Stimulated activated CD8-positive, alpha-beta memory T cell treated with anti-CD3 and anti-CD28 coated beads, Interleukin-2, amount 100 ng/mL, for 48 hours (primary cell): ENCODE results near the gene PRKAG2.
A peak's percentile ranks its signal among the peaks of the same experiment; 100 is the strongest.
"Not testable (repeated sequence)": the region's sequence is repeated elsewhere in the genome, so short reads cannot be mapped to it uniquely, and the experiment has no call there.

Experiments
- DNase-seq, 2 donors: peaks; one replicate each; pipeline ENCODE4 v3.0.0-alpha.2; 2020; ENCODE audit warnings: low read depth in 2 of 2

PRKAG2 gene

DNA sequence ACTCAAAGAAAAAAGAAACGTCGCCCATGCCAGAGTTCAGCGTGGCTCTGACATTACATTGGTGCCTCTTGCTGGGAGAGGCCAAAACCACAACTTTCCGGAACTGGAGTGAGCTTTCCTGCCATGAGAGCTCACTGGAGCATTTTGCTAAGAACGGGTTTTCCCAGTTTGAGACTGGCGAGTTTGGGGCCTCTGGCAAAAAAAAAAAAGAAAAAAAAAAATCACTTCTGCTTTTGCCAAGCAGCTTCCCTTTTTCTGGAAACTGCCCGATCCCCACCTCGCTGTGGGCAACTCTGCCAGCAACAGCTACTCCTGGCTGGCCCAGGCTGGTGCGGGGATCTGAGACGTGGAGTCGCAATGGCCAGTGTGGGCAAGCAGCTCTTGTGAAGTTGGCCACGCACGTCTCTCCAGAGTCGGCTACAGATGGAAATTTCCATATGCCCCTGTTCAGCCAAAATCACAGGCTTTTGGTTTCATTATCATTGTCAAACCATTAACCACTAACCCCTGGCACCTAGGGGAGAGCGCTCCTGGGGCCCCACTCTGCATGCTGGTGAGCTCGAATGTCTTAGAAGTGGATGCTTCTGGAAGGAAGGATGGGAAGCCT, 25.7 kb downstream of the PRKAG2 start:
- no peak for DNase-seq

DNA sequence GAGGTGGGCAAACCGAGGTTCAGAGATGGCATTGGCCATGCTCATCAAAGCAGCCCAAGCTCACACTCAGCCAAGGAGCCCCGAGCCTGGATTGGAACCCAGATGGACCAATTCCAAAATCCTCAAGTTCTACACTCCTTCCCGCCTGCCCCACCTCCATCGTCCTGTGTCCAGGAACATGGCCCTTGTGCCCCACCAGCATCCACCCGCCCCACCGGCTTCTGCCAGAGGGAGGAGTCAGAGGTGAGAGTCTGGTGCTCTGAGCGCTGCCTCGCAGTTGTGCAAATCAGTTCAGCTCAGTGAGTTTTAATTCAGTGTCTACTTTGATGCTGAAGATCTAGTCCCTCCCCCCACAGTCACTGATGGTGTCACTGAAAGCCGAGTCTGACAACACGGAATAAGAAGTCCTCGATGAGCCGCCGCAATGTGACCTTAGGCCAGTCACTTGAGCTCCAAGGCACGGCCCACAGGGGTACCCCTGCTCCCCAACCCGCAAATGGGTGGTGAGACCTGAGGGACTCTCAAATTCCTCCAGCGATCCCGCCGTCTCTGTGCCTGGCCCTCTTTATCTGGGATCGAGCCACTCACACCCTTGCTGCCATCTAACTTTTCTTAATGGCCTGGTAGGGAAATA, 26.3 kb downstream of the PRKAG2 start:
- DNase-seq = no peak

DNA sequence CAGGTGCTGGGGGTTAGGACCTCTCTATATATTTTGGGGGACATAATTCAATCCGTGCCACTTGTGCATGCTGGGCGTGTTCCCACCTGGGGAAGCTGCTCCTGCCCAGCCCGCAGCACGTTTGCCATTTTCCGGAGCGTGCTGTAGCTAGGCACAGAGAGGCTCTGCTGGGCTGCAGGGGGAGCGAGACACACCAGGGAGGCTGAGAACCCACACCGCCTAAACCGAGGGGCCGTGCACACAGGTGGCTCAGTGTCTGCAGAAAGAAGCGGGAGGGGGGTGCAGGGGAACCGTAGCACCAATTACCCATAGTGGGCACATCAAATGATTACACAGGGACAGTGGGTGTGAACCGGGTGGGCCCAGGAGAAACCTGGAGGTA, 27.0 kb downstream of the PRKAG2 start:
- no peak for DNase-seq

DNA sequence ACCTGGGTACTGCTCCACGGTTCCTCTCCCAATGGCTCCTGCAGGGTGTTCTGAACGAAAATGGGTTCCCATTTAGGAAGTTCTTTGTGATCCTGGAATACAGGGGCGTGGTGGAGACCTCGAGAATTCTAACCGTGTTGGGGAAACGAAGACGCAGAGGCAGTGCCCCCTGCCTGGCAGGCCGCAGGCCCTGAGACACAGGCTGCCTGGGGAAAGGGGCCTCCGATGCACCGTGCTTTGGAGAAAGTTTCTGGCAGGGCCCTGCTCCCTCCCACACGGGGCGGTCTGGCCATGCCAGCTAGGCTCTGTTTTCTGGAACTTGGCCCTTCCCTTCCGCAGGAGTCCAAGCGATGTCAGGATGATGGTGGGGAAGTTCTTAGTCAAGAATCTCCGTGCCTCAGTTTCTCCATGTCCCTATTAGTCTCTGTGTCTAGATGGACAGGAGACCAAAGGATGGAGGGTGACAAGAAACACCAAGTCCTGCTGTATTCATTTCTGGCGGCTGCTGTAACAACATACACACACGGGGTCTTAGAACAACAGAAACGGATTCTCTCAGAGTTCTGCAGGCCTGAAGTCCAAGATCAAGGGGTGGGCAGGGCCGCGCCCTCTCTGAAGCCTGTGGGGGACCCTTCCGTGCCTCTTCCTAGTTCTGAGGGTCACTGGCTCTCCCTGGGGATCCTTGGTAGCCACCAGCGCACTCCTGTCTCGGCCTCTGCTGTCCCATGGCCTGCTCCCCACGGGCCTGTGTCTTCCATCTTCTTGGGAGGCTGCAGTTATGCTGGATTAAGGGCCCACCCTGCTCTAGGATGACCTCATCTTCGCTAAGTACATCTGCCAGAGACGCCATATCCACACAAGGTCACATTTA, 27.7 kb downstream of the PRKAG2 start:
- no peak for DNase-seq

DNA sequence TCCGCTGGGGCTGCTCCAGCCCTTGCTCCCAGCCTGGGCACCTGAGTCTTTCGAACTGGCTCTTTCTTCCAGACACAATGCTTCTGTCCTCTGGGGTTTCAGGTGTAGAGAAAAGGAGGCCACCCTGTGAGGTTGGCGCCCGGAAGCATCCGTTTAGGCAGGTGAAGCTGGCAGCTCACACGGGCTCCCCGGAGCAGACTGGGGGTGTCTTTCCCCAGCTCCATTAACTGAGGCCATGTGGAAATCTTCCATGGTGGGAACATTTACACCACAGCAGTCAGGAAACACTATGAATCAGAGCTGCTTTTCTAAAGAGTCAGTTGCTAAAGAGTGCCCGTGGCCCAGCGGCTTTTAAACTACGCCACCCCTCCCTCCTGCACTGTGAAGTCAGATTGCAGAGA, 29.2 kb downstream of the PRKAG2 start:
- DNase-seq = no peak

DNA sequence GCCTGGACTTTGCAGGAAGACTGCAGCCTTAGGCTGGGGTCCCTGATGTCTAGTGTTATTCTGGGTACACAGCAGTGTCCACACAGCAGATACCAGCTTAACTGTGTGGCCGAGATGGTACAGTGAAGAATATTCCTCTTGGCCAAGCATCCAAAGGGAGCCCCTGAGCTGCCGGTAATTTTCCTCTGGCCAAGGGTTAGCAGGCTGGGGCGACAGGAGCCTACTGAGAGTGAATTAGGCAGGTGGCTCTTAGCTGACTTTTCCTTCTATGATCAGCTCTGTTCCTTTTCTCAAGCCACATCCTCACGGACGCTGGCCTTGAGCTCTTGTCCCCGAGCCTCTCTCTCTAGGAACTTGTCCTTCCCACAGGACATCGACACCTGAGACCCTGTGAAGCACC, 29.8 kb downstream of the PRKAG2 start:
- DNase-seq = no peak

DNA sequence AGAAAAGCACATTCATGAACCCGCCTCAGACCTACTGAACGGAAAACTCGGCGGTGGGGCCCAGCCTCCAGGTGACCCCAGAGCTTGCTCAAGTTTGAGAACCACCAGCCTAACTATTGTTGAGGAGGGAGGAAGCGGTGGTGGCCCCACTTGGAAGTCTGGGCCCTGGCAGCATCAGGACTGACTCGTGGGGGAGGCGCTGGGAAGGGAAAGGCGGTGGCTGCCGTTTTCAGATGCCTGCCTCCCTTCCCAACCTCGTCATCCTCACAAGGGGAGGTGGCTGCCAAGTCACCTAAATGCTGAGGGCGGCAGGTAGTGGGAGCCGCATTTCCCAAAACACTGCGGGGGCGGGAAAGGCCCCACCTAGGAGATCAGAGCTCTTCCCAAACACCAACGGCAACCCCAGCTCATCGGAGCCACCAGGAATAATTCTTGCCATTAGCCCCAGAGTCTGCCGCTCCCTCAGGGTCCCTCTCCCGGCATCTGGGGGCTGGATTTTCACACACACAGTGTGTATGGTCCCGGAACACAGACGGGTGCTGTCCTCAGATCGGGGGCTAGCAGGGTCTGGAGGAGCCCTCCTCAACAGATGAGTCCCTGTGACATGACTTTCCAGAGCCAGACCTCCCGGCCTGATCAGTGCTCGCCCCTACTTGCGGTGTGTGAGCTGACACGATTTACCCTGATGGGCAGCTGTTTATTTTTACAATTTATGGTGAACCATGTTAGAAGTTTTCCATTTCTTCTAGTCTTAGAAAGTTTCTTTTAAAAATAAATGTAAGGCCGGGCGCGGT, 31.3 kb downstream of the PRKAG2 start:
- DNase-seq = no peak

DNA sequence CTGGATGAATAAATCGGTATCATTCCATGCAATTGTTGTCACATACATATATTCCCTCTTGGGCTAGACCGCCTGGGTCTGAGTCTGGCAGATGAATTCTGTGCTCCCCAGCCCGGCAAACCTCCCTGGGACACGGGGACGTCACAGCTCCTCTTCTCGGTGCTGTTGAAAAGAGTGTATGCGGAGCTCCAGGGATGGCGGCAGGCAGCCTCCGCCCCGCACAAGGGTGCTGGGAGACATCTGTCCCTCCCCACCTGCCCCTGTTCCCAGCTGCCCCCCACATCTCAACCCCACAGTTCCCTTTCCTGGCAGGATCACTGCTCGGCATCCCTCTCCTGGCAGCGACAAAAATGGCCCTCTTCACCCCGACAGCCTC, 32.1 kb downstream of the PRKAG2 start:
- DNase-seq = no peak

DNA sequence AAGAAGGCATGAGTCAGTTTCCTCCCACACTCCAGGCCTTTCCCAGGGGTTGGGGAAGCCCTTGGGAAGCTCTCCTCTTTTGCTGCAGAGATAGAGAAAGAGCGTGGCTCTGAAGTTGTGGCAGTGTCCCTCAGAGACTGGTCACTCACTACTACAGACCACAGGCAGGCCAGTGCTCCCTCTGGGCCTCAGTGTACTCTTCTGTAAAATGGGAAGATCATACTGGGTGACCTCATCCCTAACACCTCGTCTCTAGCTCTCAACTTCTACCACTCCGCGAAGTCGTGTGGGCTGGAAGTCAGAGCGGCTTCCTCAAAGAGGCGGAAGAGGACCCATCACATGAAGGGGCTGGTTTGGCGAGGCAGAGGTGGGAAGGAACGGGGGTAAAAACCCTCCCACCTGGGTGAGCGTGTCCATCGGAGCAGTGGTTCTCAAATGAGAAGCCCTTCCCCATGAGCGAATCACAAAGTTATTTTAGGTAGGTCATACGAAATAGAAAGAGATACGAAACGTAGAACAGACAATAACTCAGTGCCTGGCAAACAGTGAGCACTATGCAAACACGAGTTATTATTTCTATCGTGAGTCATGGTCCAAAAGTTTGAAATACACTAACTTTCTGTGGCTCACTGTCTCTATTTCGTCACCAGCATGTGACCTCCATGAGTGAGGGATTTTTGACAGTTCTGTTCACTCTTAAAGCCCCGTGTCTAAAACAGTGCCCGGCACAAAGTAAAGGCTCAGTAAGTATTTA, 32.7 kb downstream of the PRKAG2 start:
- DNase-seq = no peak

DNA sequence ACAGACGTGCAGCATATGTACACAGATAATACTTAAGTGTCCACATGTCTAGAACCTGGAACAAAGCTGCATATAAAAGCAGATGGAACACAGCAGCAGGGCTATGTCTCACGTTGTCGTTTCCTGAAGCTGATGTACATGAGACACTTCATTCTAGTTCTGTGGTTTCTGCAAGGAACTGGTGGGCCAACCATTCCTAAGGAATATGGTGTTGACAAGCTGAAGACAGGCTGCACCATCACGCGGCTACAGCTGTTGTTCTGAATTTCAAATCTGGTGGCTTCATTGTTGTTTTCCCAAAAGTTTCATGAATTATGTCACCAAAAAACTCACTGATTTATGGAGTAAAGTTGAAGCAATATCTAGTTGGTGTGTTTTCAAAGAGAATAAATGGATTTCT, 33.7 kb downstream of the PRKAG2 start:
- no peak for DNase-seq

DNA sequence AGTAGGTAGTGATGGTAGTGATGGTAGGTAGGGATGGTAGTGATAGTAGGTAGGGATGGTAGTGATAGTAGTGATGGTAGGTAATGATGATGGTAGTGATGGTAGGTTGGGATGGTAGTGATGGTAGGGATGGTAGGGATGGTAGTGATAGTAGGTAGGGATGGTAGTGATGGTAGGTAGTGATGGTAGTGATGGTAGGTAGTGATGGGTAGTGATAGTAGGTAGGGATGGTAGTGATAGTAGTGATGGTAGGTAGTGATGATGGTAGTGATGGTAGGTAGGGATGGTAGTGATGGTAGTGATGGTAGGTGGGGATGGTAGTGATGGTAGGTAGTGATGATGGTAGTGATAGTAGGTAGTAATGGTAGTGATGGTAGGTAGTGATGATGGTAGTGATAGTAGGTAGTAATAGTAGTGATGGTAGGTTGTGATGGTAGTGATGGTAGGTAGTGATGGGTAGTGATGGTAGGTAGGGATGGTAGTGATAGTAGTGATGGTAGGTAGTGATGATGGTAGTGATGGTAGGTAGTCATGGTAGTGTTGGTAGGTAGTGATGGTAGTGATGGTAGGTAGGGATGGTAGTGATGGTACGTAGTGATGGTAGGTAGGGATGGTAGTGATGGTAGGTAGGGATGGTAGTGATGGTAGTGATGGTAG, 35.4 kb downstream of the PRKAG2 start:
- not testable (repeated sequence) for DNase-seq

DNA sequence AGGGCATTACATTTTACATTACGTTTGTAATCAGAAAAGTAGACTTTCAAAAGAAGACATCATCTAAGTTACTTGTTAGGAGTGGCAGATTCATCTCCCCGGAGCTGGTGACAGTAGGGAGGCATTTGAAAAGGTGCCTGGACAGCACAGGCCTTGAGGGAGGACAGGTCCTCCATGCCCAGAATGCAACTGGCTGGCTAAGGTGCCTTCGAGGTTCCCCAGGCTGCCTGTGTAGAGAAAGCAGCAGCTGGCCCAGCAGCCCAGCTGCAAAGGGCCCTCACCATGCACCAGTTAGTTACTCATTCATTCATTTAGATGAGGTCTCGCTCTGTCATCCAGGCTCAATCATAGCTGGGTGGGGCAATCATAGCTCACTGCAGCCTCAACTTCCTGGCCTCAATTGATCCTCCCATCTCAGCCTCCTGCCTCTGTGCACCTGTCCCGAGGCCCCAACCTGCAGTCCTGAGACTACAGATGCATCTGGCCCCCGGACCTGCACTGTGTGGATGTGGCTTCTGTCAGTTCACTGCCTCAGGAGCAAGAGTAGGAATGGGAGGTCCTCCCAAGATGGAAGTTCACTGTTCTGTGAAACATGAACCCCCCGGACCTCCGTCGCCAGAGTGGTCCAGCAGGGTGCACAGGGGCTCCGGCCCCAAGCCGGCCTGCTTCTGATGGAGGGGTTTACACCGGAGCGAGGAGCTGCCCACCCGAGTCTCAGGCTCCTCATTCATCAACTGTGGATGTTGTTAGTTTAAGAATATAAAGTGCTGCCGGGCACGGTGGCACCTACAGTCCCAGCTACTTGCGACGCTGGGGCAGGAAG, 36.6 kb downstream of the PRKAG2 start:
- DNase-seq = no peak

DNA sequence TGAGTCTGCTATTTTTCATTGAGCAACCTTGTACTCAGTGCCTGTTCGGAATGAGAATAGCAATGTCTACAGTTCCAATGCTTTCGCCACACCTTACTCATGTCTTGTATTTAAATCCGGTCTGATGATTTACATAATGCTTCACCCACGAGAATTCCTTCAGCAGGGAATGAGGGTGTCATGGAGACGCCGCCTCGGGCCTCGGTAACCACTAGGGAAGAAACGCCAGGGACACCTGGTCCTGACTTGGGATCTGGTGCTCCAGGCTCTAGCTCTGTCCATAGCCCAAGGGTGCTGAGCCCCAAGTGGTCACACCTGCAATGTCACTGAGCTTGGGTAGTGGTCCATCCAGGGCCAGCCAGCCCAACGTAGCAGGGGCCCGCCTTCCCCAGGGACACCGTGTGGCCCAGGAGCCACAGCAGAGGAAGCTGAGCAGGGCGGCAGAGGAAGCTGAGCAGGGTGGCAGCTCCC, 37.4 kb downstream of the PRKAG2 start:
- DNase-seq = no peak

DNA sequence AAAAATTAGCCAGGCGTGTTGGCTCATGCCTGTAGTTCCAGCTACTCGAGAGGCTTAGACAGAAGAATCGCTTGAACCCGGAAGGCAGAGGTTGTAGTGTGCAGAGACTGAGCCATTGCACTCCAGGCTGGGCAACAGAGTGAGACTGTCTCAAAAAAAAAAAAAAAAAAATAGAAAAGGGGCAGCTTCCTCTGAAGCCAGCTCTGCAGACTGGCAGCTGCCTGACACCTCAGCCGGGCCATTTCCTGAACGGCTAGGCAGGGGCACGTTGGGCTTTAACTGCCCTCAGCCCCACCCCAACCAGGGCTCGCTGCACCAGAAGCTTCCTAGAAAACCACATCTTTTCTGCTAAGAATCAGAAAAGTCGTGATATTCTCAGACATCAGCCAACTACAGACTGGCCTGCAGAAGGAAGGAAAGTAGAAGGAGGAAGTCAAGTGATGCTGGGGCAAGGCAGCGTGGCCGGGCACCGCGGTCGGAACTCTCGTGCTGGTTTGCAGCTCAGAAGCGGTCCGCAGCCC, 38.0 kb downstream of the PRKAG2 start:
- peak in 1 of 2 donors; percentile 15 for DNase-seq

DNA sequence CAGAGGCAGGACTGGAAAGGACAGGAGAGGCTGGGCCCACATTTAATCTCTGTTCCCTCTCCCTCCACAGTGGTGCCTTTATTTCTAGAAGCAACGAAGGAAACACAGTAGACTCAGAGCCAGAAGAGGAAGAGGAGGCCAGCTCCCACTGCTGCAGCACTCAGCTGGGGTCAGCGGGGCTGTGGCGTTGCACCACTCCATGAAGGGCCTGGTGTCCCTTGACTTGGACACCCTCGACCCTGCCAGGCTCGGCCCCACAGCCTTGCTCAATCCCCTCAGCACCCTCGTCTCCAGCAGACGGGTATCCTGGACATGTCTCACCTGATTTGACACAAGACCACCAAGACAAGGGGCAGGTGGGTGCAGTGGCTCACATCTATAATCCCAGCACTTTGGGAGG, 38.8 kb downstream of the PRKAG2 start:
- no peak for DNase-seq

DNA sequence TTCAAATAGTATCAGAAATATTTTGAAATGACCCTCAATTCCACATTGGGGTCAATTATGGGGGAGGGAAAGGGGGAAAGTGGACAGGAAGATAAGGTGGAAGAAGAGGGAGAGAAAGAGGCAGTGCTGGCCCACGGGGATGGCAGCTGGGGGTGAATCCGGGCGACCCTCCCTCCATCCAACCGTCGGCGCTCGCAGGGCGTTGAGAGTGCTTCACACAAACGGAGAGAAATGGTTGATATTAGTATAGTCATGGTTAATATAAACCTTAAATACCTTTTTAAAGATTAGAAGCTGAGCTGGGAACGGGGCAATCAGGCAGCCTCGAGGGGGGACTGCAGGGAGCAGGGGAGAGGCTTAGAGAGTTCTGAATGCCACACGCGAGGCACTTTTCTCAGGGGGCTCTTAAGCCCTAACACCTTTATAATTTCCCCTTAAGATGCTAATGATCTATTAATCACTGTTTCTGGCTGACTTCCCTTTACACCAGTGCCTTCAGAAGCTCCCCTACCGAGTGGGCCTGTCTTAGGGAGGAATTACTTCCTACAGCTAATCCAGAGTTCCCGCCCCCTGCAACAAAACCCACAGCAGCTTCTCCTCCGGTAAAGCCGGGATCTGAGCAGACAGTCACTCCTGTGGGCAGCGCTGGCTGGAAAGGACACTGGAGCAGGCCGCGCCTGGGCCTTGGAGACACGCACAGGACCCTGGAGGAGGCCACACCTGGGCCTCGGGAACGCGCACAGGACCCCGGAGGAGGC, 39.5 kb downstream of the PRKAG2 start:
- DNase-seq = no peak

DNA sequence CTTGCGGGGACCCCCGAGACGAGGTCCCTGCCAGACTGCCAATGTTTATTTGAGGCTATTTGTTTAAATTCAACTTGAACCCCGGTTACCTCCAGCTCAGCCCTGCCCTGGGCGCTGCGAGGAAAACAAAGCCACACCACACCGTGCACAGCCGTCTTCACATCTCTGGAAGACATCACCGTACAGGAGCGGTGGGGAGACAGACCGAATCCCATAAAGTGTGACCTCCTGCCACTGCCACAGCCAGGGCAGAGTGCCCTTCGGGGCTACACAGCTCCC, 40.0 kb downstream of the PRKAG2 start:
- DNase-seq = no peak

DNA sequence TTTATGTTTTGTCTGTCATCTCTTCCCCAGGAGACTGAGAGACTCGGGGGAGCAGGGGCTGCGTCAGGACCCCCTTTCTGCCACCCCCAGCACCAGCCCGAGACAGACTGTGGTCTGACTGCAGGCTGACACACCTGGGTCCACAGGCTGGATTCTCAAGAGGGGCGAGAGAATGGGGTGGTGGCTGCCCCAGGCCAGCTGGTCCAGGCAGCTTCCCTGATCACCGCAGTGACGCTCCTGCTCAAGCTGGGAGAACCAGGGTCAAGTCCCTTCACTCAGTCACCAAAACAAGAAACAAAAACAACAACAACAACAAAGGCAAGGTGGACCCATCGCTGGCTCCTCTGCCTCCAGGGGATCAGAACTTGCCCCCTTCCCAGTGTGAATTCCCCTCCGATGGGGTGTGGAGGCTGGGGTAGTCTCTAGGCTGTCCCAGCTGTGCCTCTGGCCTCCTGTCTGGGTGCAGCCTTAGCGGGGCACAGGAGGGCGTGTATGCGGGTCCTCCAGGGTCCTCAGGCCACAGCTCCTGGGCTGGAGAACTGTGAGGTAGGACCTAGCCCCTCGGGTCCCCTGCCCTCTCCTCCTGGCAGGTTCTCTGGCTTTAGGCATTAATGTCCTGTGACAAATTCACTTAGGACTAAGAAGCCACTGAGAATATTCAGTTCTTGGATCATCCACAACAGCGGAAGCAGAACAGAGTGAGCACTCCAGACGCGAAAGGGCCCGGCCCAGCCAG, 40.6 kb downstream of the PRKAG2 start:
- DNase-seq = no peak

DNA sequence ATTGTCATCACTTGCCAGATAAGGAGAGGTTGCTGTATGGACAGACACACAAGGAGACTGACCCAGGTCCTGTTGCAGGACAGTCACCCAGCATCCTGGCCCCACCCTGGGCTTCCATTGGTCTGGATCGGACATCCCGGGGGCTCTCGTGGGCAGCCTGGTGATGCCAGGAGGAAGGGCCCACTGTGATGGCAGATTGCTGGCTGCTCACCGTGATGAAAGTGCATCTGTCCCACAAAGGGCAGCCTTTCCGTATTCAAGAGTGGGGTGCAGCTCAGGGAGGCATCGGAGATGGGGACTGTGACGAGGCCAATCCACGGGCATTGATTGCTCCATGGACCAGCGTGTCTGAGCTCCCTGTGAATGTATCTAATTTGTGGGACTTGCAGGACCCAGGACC, 41.3 kb downstream of the PRKAG2 start:
- no peak for DNase-seq
